Bone marrow (tissue), 2 donors: ENCODE data around the gene FNTB.

ENCODE experiments used
- DNase-seq, 2 donors: peaks; one replicate each; lab custom pipeline; 2025; lab: John Stamatoyannopoulos, UW

FNTB gene

GRCh38 chr14:64953661-64954060 is 33.0 kb upstream of the FNTB start:
- DNase-seq, result no peak

DNA sequence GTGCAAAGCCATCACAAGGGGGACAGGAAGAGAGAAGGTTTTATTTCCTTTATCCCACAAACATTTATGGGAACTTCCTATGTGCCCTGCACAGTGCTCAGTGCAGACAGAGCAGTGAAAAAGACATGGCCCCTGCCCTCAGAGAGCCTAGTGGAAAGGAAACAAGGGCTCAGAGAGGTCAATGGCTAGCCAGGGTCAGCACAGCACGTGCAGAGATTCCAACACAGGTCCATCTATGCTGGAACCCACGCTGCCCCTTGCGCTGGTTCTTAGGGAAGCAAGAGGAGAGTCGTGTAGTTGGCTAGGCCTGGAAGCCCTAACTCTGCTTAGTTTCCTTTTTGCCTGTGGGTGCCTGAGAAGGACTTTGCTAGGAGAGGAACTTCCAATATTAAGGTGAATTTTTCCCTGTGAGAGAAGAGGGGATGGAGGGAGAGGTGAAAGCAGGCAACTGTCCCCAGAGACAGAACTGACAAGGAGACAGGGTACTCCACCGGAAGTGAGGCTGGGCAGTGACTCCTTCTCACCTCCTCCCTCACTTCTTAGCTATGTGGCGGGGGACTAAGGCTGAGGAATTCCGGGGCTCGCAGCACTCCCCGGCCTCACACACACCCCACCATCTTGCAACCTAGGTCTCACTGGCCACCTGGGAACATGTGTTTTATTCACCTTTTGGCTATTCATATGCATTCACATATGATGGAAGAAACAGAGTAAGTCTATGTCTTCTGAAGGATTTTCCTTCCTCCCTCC is 32.0 kb upstream of the FNTB start:
- DNase-seq, result no peak

GRCh38 chr14:64955297-64955696 is 31.4 kb upstream of the FNTB start:
- no peak for DNase-seq

- DNase-seq, result no peak
Measured at GRCh38 chr14:64956697-64957406, 29.8 kb upstream of the FNTB start.

GRCh38 chr14:64958201-64958600 is 28.5 kb upstream of the FNTB start:
- no peak for DNase-seq

DNA sequence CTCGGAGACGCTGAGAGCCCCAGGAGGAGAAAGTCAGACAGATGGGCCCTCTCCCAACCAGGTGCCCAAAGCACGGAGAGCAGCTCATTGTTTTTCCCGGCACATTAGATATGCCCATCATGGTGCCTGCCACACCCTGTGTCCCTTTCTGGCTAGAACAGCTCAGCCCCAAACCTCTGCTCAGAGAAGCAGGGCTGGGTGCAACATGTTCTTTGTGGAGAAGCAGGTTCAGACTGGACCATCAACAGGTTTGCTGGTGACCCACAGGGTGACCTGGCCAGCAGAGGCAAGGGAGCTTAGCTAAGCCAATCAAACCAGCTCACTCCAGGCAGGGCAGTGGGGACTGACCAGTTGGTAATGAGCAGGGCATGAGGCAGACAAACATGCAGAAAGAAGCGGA is 28.0 kb upstream of the FNTB start:
- DNase-seq, result no peak

- no peak for DNase-seq
Measured at GRCh38 chr14:64960762-64961276, 25.9 kb upstream of the FNTB start.

DNA sequence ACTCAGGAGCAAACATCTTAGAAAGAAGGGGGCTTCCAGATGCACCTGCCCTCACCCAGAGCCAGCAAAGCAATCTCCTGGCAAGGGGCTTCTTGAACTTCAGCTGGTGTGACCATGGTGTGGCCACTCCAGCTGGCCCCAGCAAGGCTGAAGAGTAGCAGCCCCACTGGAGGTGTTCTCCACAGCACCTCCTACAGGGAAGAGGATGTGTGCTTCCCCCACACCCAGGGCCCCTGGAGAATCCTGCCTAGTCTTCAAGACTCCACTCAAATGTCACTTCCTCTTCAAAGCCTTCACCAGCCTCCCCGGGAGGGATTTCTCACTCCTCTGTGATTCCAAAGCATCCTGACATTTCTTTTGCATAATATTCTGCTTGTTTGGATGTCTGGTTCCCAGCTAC is 23.1 kb upstream of the FNTB start:
- no peak for DNase-seq

- no peak for DNase-seq
Measured at GRCh38 chr14:64965356-64966000, 21.2 kb upstream of the FNTB start.

GRCh38 chr14:64966976-64967375 is 19.7 kb upstream of the FNTB start:
- no peak for DNase-seq

DNA sequence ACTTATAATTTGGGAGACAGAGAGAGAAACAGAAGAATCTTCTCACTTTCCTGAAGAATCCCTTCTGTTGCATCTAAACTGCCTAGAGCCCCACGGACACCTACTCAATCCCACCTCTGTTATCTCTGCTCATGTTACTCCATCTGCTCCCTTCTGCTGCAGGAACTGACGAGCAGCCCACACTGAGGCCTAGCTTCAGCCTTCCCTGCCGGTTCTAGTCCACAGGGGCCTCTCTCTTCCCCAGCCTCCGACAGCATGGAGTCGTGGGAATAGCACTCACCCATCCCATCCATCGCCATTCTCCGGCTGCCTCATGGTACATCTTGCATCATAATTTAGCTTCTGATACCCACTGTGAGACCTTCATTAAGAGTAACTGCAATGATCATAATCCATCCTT is 18.5 kb upstream of the FNTB start:
- DNase-seq, result no peak

DNA sequence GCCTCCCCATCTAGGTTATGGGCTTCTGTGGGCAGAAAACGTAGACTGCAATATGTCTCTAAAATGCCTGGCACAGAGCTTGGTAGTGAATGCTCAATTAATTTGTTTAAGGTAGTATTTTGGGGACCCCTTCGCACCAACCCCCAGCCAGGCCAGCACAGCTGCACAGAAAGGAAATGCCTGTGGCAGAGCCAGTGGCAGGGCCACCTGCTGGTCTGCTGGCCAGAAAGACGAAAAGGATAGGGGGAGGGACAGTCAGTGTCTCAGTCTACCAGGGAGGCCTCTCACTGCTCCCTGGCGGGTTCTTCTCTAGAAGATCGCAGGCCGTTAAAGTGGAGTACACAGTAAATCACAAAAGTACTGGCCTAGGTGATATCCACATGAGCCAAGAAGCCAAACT is 18.0 kb upstream of the FNTB start:
- no peak for DNase-seq

DNA sequence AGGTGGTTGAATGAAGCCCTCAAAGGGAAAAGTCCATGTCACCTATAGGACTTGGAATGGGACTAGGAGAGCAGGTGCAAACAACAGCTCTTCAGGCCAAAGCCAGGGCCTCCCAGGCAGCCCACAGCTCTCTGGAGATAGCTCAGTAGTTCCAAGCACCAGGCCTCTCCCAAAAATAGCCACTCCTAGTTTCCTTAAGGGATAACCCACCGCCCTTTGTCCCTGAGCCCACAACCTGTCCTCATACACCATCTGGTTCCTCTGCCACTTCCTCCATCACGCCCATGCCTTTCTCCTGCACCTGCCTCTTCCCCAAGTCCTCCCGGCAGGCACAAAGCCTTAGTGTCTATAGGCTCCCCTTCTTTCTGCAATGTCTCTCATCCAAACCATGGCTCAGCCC is 16.7 kb upstream of the FNTB start:
- no peak for DNase-seq

GRCh38 chr14:64970776-64971477 is 15.8 kb upstream of the FNTB start:
- DNase-seq, result no peak

- DNase-seq, result no peak
Measured at GRCh38 chr14:64971491-64971942, 15.2 kb upstream of the FNTB start.

GRCh38 chr14:64971943-64972791 is 14.5 kb upstream of the FNTB start, which contains the start of gene RAB15:
RAB15 (minus strand) TSS chr14:64972336; CDS start chr14:64972076, 260 bp downstream.
- no peak for DNase-seq

DNA sequence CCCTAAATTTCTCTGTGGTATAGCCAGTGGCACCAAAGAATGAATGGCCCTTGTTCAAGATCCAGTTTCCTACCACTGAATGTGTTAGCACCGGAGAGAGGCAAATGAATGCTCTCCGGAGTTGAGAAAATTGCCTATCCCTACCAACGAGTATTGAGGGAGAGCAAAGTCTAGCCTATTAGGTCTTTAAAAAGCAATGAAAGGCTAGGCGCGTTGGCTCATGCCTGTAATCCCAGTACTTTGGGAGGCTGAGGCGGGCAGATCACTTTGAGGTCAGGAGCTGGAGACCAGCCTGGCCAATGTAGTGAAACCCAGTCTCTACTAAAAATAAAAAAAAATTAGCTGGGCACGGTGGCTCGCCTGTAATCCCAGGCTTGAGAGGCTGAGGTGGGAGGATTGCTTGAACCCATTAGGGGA is 13.7 kb upstream of the FNTB start:
- no peak for DNase-seq

DNA sequence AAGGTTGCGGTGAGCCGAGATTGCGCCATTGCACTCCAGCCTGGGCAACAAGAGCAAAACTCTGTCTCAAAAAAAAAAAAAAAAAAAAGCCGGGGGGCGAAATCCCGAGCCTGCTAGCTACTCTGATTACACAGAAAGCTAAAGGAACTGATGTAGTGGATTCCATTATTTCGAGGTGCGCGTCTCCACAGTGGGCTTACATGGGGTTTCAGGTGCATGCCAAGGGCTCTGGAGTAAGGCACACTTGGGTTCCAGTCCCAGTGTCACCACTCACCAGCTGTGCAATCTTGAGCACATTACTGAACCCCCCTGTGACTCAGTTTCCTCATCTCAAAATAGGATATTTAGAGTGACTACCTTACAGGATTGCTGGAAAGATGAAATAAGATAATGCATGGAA is 12.9 kb upstream of the FNTB start:
- no peak for DNase-seq

DNA sequence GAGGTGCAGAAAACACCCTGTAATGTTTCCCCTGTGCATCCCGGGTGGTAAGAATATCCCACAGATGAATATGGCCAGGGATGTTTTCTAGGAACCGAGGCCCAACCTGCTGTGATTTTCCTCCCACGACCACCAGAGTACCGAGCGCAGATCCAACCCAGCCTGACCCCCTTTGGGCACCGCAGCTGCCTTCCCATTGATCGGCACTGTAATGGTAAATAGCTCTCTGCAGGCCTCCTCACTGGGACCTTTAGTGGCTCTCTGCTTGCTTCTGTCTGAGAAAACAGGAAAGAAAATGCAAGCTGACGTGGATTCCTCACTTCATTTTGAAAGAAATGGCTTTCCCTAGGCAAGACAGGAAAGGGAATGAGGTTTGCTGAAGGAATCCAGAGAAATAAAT is 12.1 kb upstream of the FNTB start:
- DNase-seq, result no peak

DNA sequence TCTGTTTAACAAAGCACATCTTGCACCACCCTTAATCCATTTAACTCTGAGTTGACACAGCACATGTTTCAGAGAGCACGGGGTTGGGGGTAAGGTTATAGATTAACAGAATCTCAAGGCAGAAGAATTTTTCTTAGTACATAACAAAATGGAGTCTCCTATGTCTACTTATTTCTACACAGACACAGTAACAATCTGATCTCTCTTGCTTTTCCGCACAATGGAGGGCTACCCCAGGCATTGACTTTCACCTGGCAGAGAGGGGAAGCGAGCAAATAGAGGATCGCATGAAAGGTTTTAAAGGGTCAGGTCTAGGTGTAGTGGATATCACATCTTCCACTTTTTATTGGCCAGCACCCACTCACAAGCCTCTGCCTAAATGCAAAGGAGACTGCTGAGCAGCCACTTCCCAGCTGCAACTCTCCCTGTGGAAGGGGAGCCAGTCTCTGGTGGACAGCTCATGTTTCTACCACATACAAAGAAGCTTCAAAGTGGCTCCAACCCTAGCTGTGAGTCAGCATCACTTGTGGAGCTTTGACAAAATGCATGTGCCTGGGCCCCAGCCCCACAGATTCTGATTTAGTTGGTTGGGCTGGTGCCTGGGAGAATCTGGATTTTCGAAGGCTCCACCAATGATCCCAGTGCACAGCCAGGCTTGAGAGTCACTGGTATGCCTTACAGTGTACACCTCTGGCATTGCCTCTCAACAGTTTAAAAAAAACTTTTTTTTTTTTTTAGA is 7.2 kb upstream of the FNTB start:
- DNase-seq, result no peak
